ENCODE data around the gene NUDT22.
A peak's percentile ranks its signal among the peaks of the same experiment; 100 is the strongest.
"Not testable (repeated sequence)": the region's sequence is repeated elsewhere in the genome, so short reads cannot be mapped to it uniquely, and the experiment has no call there.

Gene NUDT22

DNA sequence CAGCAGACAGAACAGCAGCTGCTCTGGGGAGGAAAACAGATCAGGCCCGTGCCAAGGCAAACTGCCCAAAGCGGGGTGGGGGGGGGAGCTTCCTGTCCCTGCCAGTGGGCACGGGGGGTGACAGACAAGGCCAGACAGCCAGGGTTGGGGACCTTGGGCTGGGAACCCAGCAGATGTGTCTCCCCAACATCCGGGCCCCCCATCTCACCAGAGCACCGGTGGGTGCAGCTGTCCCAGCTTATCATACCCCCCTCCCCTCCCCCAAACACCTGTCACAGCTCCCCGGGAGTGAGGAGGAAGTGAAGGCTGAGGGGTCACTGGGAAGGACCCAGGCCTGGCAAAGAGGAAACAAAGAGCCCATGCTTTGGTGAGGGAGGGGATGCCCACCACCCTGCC lies 19.3 kb downstream of the NUDT22 start:
- DNase-seq, result no peak

DNA sequence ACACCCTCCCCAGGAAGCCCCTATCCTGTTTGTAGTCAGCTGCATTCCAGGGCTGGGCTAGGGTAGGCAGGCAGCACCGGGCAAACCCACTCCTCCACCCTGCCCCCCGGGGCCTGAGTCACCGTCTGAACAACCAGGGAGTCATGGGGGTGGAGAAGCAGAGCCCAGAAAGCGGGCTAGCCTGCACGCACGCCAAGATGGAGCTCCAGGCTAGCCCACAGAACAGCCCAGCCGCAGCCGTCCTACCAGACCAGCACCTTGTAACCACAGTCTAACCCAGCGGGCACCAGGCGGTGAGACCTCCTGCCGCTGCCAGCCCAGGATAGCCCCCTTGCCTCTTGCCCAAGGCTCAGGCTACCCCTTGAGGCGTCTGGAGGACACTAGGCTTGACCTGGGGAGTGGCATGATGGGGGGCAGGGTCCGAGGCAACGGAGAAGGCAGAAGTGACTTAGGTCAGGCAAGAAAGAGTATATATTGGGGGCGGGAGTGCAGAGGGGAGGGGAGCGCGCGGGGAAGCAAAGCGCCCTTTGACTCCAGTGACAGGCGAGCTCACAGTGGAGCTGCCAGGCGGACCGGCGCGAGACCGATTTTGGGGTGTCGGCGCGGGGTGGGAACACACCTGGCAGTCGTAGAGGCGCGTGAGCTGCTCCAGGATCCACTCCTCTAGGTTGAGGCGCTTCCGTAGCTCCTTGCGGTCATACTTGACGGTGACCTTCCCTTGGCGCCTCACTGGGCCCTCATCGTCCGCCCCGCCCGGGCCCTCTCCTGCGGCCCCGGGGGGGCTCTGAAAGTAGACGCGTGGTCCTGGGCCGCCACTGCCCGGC lies 19.9 kb downstream of the NUDT22 start:
- no peak for DNase-seq

DNA sequence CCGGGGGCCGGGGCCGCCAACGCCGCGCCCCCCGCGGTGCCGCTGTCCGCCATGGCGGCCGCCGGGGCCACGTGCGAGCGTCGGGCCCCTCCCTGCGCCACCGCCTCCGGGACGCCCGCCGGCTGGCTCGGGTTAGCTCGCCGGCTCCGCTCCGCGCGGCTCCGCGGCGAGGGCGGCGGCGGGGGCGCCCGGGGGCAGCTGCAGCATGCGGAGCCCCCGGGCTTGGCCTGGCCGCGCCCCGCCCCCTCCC lies 20.5 kb downstream of the NUDT22 start:
- DNase-seq, result not testable (repeated sequence)

DNA sequence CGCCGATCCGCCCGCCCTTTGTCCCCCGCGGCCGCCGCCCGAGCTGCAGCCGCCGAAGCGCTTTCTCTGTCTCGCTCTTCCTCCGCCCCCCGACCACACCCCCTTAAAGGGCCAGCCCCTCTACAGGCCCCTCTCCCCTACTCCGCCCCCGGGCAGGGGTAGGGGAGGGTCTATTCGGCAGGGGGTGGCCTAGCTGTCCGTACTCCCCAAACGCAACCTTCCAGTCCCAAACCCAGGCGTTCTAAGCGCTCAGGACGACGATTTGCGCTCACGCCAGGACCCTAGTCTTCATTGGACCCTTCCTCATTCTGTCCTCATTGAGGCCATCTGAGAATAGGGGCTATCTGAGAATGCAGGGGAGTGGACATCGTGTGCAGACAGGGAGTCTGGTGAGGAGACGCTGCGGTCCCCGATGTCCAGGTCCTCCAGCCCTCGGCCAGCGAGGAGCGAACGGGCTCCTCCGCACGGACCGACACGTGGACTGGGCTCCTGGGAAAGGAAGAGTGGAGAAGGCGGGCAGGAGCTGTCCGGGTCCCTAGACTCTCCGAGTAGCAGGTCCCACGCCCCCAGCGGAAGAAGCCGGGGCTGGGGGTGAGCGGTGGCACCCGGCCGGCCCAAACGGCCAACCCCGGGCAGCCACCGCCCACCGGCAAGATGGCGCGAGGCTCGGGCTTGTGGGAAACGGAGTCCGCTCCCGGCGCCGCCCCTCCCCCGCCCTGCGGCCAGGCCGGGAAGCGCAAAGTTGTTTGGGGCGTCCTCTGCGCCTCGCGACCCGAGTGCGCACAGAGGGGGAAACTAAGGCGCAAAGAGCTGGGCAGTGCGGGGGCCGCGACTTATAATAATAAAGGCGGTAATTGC lies 21.0 kb downstream of the NUDT22 start, which contains the start of gene PPP1R14B:
Gene PPP1R14B (minus strand): TSS at position 73 of the 858 bp plus-strand sequence. CDS start 270 bp downstream, outside the sequence.
- peak; percentile 46 for DNase-seq

DNA sequence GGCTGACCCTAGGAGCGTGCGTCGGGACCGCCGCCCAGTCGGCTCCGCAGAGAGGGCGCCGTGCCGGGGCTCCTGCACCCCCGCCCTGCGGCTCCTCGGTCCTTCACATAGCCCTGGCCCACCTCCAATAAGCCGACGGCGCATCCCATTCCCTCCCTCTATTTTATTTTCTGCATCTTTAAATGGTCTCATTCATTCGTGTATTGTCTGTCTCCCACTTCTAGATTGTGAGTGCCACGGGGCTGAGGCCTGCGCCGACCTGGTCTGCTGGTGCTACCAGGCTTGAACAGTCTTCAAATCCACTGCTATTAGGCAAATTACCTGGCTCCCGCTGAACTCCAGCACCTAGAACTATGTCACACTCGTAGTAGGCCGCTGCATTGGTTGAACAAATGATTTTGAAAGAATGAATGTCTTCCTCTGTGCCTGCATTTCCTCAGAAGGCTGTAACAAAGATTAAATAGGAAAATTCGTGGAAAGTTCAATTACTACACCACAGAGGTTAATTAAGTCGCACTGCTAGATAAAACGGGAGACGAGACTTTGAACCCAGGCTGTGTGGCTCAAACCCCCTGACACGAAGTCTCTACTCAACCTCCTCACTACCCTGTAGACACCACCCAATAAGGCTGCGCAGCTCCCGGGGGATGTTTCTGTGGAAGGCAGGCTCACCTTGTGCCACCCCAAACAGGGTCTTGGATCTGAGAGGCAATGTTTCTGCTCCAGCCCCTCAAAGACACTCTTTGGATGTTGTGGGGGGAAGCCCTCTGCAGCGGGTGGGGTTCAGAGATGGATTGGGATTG lies 21.9 kb downstream of the NUDT22 start:
- DNase-seq, result no peak

DNA sequence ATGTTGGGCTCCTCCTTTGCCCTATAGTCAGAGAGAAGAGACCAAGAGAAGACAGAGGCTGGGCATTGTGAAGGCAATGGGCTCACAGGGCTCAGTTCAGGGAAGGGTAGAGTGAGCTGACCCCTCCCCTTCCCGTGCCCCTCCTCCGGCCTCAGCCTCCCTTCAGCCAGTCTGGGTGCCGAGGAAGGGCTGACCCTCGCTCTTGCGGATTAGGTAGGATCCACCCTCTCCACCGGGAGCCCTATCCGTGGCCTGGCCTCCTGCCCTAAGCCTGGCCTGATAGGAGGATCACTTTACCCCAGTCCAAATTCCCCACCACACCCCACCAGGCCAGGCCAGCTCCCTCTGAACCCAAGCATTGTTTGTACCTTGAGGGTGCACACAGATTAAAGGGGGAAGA lies 22.5 kb downstream of the NUDT22 start:
- DNase-seq, result no peak

DNA sequence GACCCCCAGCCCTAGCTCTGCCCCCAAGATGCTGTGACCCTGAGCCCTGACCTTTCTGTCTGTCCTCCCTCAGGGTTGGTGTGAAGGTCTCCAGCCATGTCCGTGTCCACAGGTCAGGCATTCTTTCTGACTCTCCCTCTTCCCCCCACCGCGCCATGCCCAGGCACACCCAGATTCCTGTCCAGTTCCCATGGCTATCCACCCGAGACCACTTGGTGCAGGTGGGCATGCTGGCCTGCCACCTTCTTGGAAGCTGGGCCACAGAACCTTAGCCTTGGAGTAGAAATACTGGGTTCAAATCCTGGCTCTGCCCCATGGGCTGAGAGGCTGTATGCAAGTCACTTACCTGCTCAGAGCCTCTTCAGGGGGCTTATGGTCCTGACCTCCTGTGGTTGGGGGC lies 23.0 kb downstream of the NUDT22 start:
- no peak for DNase-seq

DNA sequence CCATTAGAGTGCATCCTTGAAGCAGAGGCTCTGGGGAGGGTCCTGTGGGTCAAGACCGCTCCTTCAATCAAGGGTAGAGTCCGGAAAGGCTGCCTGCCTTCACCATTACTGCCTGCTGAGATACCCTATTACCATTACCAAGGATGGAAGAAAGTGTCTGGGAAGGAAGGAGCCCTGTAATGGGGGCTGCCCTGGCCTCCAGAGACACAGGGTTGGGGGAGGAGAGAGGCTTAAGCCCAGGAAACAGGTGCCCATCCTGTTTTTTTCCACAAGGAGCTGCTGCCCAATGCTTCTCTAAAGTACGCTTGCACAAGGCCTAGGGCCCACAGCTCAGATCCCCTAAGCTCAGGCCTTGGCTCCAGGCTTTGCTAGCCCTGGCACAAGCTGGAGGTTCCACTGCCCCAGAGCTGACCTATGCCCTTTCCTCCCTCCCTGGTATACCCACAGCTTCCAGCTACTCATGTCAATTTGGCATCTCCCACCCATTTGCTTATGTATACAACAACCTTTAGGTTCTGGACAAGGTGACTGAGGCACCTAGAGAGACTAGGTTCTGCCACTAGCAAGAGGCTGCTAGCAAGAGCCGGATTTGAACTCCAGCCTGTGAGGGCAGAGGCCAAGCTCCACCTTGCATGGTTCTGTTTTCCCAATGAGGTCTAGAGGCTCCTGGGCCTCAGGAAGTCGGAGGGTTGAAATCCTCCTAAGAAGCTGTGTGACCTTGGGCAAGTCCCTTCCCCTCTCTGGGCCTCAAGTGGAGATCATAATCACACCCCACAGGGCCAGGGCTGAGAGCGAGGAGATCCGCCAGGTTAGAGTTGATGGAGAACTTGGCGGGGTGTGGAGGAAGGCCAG lies 23.7 kb downstream of the NUDT22 start:
- DNase-seq, result no peak

DNA sequence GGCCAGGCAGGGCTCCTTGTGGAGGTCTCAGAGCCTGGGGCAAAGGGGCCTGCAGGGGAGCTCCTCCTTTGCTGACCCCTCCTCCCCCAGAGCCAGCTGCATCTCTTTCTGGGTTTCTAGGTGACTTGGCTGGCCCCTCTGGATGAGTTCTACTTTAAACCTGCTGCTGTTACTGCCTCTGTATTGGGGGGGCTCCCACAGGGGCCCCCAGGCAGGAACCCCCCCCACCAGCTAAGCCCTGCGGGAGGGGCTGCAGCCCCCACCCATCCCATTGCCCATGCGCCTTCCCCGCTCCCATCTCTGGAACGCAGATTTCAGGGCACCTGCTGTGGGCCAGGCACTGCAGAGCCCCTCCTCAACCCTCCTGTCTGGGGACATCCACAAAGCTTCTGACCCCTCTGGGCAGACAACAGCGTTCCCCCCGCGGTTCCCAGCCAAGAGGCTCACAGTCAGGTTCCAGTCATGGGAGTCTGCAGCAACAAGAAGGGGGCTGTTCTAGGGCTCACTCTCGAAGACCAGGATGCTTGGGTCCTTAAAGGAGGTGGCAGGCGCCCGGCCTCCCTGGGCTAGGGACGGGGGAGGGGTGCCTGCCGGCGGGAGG lies 24.4 kb downstream of the NUDT22 start:
- DNase-seq, result no peak

DNA sequence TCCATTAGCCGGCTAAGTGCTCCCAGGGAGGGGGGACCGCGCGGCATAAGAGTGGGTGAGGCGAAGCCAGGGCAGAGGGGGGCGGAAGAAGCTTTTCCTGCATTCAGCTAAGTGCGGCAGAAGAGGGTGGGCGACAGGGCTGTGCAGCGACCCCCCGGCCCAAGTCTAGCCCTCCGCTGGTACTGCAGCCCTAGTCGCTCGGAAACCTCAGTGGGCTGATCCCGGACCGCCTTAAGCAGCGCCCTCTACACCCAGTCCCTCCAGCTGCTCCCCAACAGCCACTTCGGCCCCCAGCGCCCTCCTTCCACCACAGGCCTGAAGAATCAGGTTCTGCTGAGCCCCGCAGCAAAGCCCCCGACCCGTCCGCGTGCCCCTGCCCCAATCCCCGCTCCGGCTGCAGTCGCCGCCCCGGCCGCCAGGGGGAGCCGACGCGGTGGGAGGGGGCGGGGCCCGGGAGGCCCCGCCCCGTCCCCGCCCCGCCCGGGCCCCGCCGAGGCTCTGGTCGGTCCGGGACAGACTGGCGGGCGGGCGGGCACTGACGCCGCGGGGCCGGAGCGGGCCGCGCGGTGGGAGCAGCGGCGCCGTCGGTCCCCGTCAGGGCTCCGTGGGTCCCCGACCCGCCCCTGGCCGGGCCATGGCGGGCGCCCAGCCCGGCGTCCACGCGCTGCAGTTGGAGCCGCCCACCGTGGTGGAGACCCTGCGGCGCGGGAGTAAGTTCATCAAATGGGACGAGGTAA lies 25.1 kb downstream of the NUDT22 start, which contains the start of gene PLCB3:
Gene PLCB3 (plus strand): TSS at position 515 of the 737 bp plus-strand sequence. CDS start 120 bp downstream, at position 635.
- DNase-seq, result no peak

DNA sequence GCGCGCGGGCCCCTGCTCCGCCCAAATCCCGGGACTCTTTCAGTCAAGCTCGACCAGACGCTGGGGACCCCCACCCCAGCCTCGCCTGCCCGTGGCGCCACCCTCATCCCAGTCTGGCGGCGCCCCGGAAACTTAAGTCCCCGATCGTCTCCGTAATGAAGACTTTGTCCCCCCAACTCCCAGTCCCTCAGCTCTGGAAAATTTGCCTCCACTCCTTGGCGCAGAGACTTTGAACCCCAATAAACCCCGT lies 25.6 kb downstream of the NUDT22 start:
- no peak for DNase-seq

DNA sequence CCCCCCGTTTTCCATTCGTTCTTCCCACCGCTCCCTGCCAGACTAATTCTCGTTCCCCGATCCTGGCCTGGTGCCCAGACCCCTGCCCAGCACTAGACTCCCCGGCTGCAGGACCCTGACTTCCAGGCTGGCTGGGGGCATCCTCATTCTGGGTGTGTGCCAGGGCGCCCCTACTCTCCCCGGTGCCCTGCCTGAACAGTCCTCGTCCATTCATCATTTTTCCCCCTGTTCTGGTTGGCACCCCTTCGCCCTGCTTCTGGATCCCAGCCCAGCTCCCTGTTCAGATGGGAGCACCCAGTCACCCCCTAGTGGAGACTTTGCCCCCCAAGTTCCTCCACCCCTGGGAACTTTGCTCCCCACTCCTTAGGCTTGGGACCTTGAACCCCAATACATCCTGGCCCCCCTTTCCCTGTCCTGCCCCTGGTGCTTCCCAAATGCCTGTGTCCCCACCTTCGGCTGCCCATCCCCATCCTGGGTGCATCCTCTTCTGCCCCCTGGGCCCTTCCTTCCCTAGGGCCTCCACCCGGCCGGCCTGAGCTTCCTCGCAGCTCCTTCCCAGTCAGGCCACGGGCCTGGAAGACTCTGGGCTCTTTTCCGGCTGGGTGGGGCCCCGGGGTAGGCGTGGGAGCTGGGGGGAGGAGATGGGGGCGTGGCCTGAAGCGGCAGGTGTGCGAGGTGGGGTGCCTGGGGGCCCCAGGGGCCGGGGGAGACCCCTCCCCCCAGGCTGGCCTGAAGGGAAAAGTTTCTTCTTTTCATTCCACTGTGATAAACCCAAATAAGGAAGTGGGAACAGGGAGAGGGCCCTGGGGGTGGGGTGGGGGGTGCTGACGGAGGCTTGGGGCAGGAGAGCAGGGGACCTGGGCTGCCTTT lies 26.2 kb downstream of the NUDT22 start:
- DNase-seq, result no peak

DNA sequence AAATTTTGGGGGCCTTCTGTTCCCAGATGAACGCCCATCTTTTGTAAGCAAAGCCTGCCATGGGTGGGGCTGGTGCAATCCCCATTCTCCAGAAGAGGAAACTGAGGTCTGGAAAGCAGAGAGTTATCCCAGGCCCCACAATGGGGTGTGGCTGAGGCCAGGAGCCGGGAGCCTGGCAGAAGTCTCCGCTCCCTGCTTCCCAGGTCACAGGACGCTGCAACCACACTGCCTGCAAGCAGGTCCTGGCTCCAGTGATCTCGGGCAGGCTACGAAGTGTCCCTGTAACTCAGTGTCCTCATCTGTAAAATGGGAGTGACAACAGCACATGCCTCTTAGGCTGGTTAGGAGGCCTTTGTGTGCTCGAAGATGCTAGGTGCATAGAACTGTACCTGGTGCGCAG lies 27.0 kb downstream of the NUDT22 start:
- DNase-seq, result no peak

DNA sequence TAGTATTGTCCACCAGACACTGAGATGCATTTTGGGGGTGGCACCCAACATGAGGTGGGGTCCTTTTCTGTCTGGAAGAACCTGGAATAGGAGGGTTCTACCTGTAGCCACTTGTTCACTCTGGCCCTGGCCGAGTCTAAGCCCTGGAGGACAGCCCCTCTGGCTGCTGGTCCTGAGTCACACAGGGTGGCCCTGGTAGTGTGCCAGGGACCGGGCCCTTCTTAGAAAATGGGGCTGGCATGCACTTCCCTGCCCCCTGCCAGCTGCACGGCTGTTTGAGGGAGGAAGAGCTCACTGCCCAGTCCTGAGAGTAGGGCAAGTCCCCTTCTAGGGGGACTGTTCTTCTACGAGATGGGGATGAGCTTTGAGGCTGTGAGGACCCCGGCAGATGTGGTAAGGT lies 27.4 kb downstream of the NUDT22 start:
- no peak for DNase-seq

DNA sequence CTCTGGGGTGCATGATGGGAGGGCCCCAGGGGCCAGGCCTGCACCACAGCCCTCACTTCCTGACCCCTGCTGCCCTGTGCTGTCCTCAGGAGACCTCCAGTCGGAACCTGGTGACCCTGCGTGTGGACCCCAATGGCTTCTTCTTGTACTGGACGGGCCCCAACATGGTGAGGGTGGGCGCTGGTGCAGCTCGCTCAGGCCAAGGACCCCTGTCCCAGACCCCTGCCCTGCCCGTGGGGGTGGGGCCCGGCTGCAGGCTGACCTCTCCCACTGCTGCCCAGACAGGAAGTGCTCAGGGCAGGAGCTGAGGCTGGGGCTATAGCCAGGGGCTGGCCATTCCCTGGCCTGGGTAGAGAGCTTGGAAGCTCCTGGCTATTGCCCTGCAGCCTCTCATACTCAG lies 28.3 kb downstream of the NUDT22 start:
- no peak for DNase-seq

DNA sequence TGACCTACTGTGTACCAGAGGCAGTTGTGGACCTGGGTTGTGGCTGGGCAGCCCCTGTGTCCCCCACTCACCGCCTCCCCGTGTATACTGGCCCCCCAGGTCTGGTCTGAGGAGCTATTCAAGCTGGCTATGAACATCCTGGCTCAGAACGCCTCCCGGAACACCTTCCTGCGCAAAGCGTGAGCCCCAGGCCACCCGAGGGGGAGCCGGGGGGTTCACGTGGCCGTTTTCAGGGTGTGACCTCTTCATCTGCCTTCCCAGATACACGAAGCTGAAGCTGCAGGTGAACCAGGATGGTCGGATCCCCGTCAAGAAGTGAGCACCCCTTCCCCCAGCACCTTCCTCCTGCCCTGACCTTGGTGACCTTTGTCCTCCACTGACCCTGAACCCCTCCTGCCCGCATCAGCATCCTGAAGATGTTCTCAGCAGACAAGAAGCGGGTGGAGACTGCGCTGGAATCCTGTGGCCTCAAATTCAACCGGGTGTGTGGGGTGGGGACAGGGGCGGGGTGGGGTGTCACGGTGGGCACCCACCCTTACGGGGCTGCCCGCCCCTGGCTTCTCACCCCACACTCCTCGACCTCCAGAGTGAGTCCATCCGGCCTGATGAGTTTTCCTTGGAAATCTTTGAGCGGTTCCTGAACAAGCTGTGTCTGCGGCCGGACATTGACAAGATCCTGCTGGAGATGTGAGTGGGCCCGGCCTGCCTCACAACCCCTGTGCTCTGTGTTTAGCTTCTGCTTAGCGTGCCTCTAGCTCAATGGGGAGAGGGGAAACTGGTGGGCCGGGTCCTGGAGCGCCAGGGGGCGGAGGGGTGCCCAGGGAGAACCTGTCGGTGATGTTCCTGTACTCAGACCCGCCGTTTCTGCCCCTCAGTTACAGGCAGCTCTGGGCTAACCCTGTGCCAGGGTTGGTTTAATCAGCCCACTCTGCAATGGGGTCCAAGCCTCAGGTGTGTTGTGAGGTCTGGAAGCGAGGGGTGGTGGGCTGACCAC lies 29.4 kb downstream of the NUDT22 start:
- DNase-seq, result no peak

DNA sequence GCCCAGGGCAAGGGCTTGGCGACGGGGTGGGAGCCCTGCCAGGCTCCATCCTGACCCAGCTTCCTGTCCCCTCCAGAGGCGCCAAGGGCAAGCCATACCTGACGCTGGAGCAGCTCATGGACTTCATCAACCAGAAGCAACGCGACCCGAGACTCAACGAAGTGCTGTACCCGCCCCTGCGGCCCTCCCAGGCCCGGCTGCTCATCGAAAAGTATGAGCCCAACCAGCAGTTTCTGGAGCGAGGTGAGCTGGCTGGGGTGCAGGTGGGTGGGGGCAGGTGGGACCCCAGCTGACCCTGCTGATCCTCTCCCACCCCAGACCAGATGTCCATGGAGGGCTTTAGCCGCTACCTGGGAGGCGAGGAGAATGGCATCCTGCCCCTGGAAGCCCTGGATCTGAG lies 30.2 kb downstream of the NUDT22 start:
- no peak for DNase-seq

DNA sequence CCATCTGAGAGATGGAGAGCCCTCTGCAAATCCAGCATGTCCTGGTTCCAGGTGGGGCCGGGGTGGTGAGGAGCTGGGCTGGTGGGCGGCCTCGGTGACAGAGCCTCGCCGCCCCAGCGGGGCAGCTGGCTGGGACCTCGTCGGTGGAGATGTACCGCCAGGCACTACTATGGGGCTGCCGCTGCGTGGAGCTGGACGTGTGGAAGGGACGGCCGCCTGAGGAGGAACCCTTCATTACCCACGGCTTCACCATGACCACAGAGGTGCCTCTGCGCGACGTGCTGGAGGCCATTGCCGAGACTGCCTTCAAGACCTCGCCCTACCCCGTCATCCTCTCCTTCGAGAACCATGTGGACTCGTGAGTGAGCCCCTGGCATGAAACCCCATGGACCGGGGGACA lies 32.3 kb downstream of the NUDT22 start:
- no peak for DNase-seq

DNA sequence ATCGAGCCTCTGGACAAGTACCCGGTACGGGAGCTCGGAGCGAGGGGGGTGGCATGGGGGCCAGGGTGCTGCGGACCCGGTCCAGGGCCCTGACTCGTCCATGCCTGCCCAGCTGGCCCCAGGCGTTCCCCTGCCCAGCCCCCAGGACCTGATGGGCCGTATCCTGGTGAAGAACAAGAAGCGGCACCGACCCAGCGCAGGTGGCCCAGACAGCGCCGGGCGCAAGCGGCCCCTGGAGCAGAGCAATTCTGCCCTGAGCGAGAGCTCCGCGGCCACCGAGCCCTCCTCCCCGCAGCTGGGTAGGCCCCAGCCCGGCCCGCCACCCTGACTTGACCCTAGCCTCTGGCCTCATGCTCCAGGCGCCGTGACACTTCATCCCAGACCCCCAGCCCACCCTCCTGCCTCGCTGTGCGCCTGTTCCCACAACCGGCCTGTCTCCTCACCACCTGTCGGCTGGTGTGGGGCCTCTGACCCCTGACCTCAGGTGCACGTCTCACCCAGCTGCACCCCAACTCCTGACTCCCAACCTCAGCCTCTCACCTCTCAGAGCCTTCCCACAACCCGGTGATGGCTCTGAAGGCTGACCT lies 33.0 kb downstream of the NUDT22 start:
- no peak for DNase-seq

Measured in NCI-H1694 treated with DMSO at 0.1 percent for 48 hours (cell line).